Calu3 (cell line): ENCODE measurements around the gene SLC38A11. TPM values are rescaled to one million over a fixed set of nuclear protein-coding genes. Genes with fewer than 3 reads are reported as not detected.

Source experiments
- BruUV-seq: library from RNA; stranded (reverse); fragments of 400-500 nt; replicated peaks from 2 replicates; lab custom pipeline; 2021; lab: Mats Ljungman, UMichigan
- CTCF ChIA-PET: fragments of 300-600 bp; sonication (Branson Sonifier 250); formaldehyde crosslinking; loops from one replicate; lab custom pipeline; 2022; ENCODE audit warnings: antibody characterized with exemption; lab: Charles Lee
- DNase-seq: peaks from one replicate; pipeline ENCODE4 v3.0.0; 2022
- H3K27ac Mint-ChIP-seq: one replicate; pipeline ENCODE4 v1.8.0; 2022; ENCODE audit warnings: mixed read lengths; ENCODE audit not compliant: unreplicated experiment
- H3K27me3 Mint-ChIP-seq: one replicate; pipeline ENCODE4 v1.8.0; 2022; ENCODE audit warnings: mixed read lengths; ENCODE audit not compliant: unreplicated experiment
- H3K36me3 Mint-ChIP-seq: one replicate; pipeline ENCODE4 v1.8.0; 2022; ENCODE audit warnings: mild to moderate bottlenecking, moderate library complexity, mixed read lengths; ENCODE audit not compliant: insufficient read depth, unreplicated experiment
- H3K4me1 Mint-ChIP-seq: one replicate; pipeline ENCODE4 v1.8.0; 2022; ENCODE audit warnings: mild to moderate bottlenecking, low read depth, mixed read lengths; ENCODE audit not compliant: unreplicated experiment
- H3K4me3 Mint-ChIP-seq: one replicate; pipeline ENCODE4 v1.8.0; 2022; ENCODE audit warnings: mild to moderate bottlenecking, low read depth, moderate library complexity, mixed read lengths; ENCODE audit not compliant: unreplicated experiment
- H3K9me3 Mint-ChIP-seq: one replicate; pipeline ENCODE4 v1.8.0; 2022; ENCODE audit warnings: low read depth, mixed read lengths; ENCODE audit not compliant: unreplicated experiment
- intact Hi-C: fragments of 100-400 bp; cut with micrococcal nuclease; formaldehyde crosslinking; loops from one replicate; pipeline ENCODE4 v1.10.0; 2022; ENCODE audit not compliant: unreplicated experiment
- total RNA-seq: library from RNA; stranded (reverse); gene quantifications from 2 replicates; pipeline ENCODE4 v1.2.3, GENCODE V29; 2022
- TF ChIP-seq, protein P1 (sequence below): fragments of 200-600 bp; IDR thresholded peaks from one replicate; pipeline ENCODE4 v1.8.0; 2022; ENCODE audit warnings: antibody characterized with exemption; ENCODE audit not compliant: unreplicated experiment

The SLC38A11 gene
- total RNA-seq, 1 experiment from 2014 or later, result 0.57 TPM

DNA sequence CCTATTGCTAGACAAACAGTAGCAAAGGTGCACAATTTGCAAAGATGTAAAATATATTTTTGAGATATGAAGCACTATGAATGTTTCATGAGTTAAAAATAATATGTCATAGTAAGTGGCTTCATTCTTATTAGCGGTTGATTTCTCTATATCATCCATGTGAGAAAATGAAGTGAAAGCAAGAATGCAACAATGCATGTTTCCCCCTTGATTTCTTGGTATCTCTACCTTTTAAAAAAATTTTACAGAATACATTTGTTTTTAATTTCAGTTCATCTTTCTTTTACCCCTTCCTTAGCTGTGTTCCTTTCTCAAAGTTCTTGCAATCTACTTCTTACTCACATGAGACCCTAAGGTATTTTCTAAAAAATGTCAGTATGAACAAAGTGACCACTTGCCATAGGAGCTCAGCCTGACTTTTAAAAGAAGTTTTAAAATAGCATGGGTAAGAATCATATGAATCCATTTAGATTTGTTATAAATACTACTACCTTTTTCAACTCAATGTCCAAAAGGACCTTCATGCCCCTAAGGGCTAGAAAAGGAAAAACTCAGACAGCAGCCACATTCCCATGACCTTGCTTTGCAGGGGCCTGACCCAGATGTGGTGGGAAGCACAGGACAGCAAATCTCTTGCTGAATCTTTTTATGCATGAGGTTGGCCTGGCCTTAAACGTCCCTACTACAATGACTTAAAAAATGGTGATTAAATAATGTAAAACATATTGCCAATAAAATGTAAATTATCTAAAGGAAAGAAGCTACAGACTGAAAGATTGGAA, 14.8 kb upstream of the SLC38A11 start:
- Mint-ChIP-seq H3K27me3 (no peaks in the 10 kb centered on the region), H3K9me3 (peaks cover 6% of the 10 kb centered on the region), H3K4me3 (no peak overlapping the region), H3K27ac (no peak overlapping the region), H3K36me3 (no peaks in the 10 kb centered on the region), H3K4me1 (peaks cover 11% of the 10 kb centered on the region)
- intact Hi-C loops, result no loop called here
- DNase-seq, result no peak
- BruUV-seq, result no TSS peak
- TF ChIP-seq, protein P1, sequence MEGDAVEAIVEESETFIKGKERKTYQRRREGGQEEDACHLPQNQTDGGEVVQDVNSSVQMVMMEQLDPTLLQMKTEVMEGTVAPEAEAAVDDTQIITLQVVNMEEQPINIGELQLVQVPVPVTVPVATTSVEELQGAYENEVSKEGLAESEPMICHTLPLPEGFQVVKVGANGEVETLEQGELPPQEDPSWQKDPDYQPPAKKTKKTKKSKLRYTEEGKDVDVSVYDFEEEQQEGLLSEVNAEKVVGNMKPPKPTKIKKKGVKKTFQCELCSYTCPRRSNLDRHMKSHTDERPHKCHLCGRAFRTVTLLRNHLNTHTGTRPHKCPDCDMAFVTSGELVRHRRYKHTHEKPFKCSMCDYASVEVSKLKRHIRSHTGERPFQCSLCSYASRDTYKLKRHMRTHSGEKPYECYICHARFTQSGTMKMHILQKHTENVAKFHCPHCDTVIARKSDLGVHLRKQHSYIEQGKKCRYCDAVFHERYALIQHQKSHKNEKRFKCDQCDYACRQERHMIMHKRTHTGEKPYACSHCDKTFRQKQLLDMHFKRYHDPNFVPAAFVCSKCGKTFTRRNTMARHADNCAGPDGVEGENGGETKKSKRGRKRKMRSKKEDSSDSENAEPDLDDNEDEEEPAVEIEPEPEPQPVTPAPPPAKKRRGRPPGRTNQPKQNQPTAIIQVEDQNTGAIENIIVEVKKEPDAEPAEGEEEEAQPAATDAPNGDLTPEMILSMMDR, result no peak
- CTCF ChIA-PET, result interaction anchor here (0.6 kb wide), 1 partner anchor 403 kb away, joined by 3 read pairs; no protein-coding TSS in a partner anchor

DNA sequence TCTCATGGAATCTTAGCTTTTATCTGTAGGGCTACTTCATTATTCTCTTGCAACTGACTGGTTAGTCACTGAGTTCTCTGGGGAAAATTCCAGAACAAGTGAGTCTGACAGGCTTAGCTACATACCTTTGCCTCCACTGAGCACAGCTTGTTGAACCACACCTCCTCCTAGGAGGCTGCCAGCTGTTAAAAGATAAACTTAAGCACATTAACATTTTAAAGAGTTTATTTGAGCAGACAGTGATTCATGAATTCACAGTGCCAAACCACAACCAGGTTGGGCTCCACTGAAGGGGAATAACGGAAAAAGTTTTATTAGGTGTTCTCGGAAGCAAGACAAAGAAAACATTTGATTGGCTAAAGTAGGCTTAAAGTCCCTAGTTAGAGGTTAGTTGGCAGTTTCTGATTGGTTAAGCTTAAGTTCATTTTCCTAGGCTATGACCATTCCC, 12.5 kb upstream of the SLC38A11 start:
- peaks cover 6% of the 10 kb centered on the region for H3K9me3 Mint-ChIP-seq
- TF ChIP-seq, protein P1, result no peak
- no peak overlapping the region for H3K27ac Mint-ChIP-seq
- no peaks in the 10 kb centered on the region for H3K36me3 Mint-ChIP-seq
- H3K27me3 Mint-ChIP-seq, result no peaks in the 10 kb centered on the region
- CTCF ChIA-PET, result interaction anchor here (1.1 to 1.5 kb wide), 2 partner anchors 13 to 49 kb away, joined by 4 to 6 read pairs; no protein-coding TSS in a partner anchor
- no peak overlapping the region for H3K4me3 Mint-ChIP-seq
- no TSS peak for BruUV-seq
- intact Hi-C loops, result no loop called here
- DNase-seq, result peak; percentile 35
- H3K4me1 Mint-ChIP-seq, result peaks cover 11% of the 10 kb centered on the region

DNA sequence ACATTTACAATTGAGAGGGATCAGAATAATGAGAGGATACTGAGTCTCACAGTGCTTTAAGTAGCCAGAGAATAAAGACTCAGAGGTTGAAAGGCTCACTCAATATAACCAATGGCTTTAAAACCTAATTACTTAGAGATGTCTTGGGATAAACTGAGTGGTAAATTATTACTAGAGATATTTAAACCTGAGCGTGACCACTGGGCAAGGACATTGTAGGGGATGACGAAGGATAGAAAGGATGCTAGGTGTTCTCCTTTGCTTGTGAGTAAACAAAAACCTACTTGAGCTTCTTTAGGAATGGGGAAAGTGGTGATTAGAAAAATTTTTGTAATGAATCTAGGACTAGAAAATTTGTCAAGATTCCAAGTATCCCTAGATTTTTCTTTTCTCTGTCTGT, 12.0 kb upstream of the SLC38A11 start:
- CTCF ChIA-PET, result interaction anchor here (0.9 to 1.5 kb wide), 3 partner anchors 14 to 49 kb away, joined by 4 to 6 read pairs (median 4); no protein-coding TSS in a partner anchor
- BruUV-seq, result no TSS peak
- H3K9me3 Mint-ChIP-seq, result peaks cover 6% of the 10 kb centered on the region
- H3K27me3 Mint-ChIP-seq, result no peaks in the 10 kb centered on the region
- TF ChIP-seq, protein P1, result no peak
- no peak for DNase-seq
- H3K36me3 Mint-ChIP-seq, result no peaks in the 10 kb centered on the region
- H3K4me1 Mint-ChIP-seq, result peaks cover 11% of the 10 kb centered on the region
- no peak overlapping the region for H3K27ac Mint-ChIP-seq
- no peak overlapping the region for H3K4me3 Mint-ChIP-seq
- intact Hi-C loops, result no loop called here

DNA sequence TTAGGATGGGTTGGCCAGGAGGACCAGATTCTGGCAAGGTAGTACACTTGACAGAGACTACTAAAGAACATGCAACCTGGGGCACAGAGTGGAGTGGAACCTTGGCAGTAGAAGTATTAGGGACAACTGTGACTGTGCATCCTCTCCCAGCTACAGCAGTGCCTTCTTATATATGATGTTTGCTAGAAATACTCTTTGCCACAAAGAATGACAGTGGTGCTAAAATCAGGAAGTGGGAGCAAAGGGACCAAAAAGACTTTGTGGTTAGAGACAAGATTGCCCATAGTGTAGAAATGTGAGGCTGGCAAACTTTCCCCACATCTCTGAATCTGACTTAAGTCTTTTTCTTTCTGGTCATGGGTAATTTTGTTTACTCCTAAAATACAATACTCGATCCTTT, 9.4 kb upstream of the SLC38A11 start:
- Mint-ChIP-seq H3K36me3 (no peaks in the 10 kb centered on the region), H3K27ac (no peak overlapping the region), H3K4me3 (no peak overlapping the region), H3K9me3 (peaks cover 6% of the 10 kb centered on the region), H3K27me3 (no peaks in the 10 kb centered on the region), H3K4me1 (peaks cover 11% of the 10 kb centered on the region)
- no peak for DNase-seq
- BruUV-seq, result no TSS peak
- TF ChIP-seq, protein P1, result no peak
- intact Hi-C loops, result no loop called here
- CTCF ChIA-PET, result no interaction called here
